Measurements from ENCODE around the gene LHFPL4.
"Not testable (repeated sequence)": the region's sequence is repeated elsewhere in the genome, so short reads cannot be mapped to it uniquely, and the experiment has no call there.

Gene LHFPL4

GRCh38 chr3:9534429-9534828, 19.2 kb downstream of the LHFPL4 start:
- no peak for DNase-seq

- DNase-seq = no peak
Measured at GRCh38 chr3:9525078-9525477, 28.5 kb downstream of the LHFPL4 start.

- DNase-seq = no peak
Measured at GRCh38 chr3:9514956-9515355, 38.7 kb downstream of the LHFPL4 start.

- DNase-seq = no peak
Measured at GRCh38 chr3:9514306-9514705, 39.3 kb downstream of the LHFPL4 start.

GRCh38 chr3:9512456-9513045, 41.1 kb downstream of the LHFPL4 start:
- DNase-seq = no peak

- no peak for DNase-seq
Measured at GRCh38 chr3:9508781-9509180, 44.8 kb downstream of the LHFPL4 start.

- DNase-seq = no peak
Measured at GRCh38 chr3:9507586-9508578, 45.7 kb downstream of the LHFPL4 start.

GRCh38 chr3:9503283-9503682, 50.3 kb downstream of the LHFPL4 start:
- peak; percentile 69 for DNase-seq

- no peak for DNase-seq
Measured at GRCh38 chr3:9501226-9501625, 52.4 kb downstream of the LHFPL4 start.

GRCh38 chr3:9500108-9501050, 53.2 kb downstream of the LHFPL4 start:
- peak; percentile 48 for DNase-seq

- no peak for DNase-seq
Measured at GRCh38 chr3:9499455-9500107, 54.0 kb downstream of the LHFPL4 start.

- DNase-seq = no peak
Measured at GRCh38 chr3:9498781-9499180, 54.8 kb downstream of the LHFPL4 start.

GRCh38 chr3:9497821-9498565, 55.6 kb downstream of the LHFPL4 start:
- no peak for DNase-seq

GRCh38 chr3:9496893-9497292, 56.7 kb downstream of the LHFPL4 start:
- no peak for DNase-seq

GRCh38 chr3:9494036-9494435, 59.6 kb downstream of the LHFPL4 start:
- not testable (repeated sequence) for DNase-seq

- DNase-seq = no peak
Measured at GRCh38 chr3:9491506-9491905, 62.1 kb downstream of the LHFPL4 start.

GRCh38 chr3:9485248-9485647, 68.4 kb downstream of the LHFPL4 start:
- no peak for DNase-seq

GRCh38 chr3:9480265-9480664, 73.4 kb downstream of the LHFPL4 start:
- DNase-seq = no peak

- no peak for DNase-seq
Measured at GRCh38 chr3:9476935-9477334, 76.7 kb downstream of the LHFPL4 start.

- no peak for DNase-seq
Measured at GRCh38 chr3:9474482-9474881, 79.1 kb downstream of the LHFPL4 start.

- no peak for DNase-seq
Measured at GRCh38 chr3:9473496-9474065, 80.0 kb downstream of the LHFPL4 start.
